GM18526 (cell line): ENCODE data around the gene SFI1.
A peak's percentile ranks its signal among the peaks of the same experiment; 100 is the strongest.

Source experiments
- POLR2A ChIP-seq: IDR thresholded peaks from 3 replicates; pipeline ENCODE4 v1.6.1; 2011; ENCODE audit not compliant: insufficient read length; ENCODE audit errors: extremely low read depth

Gene SFI1, protein sequence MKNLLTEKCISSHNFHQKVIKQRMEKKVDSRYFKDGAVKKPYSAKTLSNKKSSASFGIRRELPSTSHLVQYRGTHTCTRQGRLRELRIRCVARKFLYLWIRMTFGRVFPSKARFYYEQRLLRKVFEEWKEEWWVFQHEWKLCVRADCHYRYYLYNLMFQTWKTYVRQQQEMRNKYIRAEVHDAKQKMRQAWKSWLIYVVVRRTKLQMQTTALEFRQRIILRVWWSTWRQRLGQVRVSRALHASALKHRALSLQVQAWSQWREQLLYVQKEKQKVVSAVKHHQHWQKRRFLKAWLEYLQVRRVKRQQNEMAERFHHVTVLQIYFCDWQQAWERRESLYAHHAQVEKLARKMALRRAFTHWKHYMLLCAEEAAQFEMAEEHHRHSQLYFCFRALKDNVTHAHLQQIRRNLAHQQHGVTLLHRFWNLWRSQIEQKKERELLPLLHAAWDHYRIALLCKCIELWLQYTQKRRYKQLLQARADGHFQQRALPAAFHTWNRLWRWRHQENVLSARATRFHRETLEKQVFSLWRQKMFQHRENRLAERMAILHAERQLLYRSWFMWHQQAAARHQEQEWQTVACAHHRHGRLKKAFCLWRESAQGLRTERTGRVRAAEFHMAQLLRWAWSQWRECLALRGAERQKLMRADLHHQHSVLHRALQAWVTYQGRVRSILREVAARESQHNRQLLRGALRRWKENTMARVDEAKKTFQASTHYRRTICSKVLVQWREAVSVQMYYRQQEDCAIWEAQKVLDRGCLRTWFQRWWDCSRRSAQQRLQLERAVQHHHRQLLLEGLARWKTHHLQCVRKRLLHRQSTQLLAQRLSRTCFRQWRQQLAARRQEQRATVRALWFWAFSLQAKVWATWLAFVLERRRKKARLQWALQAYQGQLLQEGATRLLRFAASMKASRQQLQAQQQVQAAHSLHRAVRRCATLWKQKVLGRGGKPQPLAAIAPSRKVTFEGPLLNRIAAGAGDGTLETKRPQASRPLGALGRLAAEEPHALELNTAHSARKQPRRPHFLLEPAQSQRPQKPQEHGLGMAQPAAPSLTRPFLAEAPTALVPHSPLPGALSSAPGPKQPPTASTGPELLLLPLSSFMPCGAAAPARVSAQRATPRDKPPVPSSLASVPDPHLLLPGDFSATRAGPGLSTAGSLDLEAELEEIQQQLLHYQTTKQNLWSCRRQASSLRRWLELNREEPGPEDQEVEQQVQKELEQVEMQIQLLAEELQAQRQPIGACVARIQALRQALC

DNA sequence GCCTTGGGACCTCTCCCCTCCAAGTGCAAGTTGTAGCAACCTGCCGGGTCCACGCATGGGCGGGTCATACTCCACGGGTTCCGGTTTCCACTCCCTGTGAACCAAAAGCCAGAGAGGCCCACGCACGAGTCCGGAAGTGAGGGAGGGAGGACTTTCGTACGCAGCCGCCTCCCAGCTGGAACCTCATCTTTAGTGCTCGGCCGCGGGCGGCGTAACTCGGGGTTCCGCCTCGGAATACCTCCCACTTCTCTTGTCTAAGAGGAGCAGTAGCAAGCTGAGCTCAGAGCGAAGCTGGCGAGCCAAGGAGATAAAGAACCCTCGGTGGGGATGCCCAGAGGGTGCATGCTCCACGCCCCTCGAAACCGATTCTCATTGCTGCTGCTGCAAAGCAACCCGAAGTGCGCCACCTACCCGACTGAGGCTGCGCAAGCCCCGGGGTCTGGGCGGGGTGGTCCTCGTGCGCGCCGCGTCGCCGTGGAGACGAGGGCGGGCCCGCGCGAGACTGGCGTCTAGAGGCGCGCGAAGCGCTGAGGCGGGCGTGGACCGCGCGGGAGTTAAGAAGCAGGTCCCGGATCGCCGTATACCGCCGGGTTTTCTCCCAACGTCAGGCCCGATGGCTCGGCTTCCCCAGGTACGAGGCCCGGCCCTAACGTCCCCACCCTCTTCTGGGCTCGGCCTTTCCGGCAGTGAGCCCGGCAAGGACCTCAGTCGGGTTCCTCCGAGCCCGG lies at the start of gene SFI1:
SFI1 (plus strand) TSS at position 530 of the 728 bp plus-strand sequence. CDS start 11,749 bp downstream, outside the sequence.
- TF ChIP-seq POLR2A, result peak; percentile 69

DNA sequence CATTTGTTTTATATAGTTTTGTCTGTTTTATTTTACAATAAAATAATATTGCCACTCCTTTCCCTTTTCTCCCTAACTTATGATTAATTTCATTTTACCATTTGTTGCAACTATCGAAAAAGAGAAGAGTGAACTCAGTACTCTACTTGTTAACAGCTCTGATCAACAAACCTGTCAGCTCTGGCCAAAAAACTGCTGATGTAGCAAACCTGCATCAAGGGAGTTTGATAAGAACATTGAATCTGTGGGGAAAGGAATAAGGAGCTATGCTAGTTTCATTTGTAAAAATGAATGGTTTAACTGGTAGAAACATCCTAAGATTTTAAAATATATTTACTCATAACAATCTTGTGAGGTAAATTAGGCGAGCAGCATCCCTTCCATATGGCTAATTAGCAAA lies 49.6 kb upstream of the SFI1 start:
- TF ChIP-seq POLR2A, result no peak

DNA sequence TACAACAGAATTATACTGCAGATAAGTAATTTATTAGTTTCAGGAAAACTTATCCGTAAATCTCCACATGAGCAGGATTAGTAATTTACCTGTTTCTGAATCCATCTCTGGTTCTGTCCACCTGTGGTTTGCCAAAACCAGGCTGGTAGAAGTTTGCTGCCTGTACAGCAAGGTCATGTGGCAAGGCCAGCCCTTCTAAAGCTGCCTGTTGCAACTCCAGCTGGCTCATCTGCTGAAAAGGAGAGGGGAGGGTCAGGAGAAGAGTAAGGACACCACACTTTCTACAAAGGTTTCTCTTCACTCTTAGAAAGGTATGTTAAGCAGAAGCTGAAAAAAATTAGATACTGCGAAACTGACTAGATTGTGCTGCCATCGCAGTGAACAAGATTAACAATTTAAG lies 49.0 kb upstream of the SFI1 start:
- no peak for TF ChIP-seq POLR2A

DNA sequence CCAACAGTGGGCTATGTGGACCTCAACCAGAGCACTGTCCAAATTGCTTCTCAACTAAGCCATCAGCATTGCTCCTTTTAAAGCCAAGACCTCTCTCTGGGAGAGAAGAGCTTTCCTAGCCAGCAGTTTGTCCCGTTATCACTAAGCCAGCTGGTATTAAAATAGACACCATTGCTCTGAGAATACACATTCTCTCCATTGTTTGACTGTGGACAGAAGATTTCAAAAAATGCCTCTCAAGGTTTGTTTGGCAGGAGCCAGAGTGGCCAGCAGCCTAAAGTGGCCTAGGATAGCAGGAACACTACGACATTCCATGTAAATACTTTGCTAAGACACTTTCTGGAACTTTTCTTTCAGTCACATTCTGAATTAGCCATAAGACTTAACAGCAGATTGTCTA lies 48.0 kb upstream of the SFI1 start:
- no peak for TF ChIP-seq POLR2A

DNA sequence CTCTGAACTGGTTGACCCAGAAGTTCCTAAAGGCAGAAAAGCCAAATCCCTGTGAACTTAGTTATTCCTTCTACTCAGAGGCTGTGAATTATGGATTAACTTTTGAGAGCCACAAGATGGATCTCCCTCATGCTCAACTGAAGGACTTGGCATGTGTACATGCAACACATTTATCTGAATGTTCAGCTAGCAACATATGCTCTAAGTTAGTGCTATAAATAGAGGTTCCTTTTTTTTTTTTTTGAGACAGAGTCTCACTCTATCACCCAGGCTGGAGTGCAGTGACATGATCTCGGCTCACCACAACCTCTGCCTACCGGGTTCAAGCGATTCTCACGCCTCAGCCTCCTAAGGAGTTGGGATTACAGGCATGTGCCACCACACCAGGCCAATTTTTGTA lies 46.8 kb upstream of the SFI1 start:
- no peak for TF ChIP-seq POLR2A

DNA sequence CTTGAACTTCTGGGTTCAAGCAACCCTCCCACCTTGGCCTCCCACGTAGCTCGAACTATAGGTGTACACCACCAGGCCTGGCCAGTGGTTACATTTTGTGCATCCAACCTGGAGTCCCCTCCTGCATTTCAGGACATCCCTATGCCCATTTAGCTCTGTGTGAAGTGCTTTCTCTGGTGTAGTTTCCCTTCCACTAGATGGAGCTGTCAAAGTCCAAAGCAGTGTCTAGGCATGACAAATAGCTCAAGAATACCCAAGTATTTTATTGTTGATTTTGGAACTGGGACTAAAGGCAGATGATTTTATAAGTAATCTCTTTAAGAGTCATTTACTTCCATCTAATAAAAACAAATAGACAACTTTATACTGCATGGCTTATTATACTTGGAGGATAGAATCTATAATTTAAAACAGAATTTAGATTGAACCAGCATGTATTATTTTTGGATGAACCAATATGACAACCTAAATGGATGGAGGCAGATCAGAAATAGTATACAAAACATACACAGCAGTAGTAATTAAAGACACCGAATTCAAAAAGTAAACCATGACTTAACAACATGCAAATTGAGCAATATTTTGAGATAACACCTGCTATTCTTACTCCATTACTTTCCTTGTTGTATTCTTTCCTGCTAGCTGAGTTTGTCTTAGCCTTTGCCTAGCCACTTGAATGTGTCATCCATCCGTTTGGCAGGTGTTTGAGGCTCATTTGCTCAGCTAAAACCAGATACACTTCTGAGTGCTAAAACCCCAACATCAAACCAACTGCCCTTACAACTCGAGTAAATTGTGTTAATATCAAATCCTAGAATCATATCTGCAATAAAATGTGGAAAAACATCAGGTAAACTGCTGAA lies 44.4 kb upstream of the SFI1 start:
- TF ChIP-seq POLR2A, result no peak

DNA sequence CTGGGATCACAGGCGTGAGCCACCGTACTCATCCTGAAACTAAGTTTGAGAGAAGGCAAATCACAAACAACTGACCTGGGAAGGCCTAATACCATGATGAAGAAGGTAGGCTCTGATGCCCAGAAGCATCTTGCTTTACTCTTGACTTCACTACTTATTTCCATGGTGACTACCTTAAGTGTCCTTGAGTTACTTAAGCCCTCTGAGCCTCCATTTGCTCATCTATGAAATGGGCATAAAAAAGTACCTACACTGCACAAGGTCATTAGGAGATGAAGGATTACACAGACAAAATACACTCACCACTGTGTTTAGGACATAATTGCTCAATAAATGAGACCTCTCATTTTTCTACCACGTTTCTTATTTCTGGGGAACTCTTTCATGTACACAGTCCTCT lies 34.6 kb upstream of the SFI1 start:
- TF ChIP-seq POLR2A, result no peak

DNA sequence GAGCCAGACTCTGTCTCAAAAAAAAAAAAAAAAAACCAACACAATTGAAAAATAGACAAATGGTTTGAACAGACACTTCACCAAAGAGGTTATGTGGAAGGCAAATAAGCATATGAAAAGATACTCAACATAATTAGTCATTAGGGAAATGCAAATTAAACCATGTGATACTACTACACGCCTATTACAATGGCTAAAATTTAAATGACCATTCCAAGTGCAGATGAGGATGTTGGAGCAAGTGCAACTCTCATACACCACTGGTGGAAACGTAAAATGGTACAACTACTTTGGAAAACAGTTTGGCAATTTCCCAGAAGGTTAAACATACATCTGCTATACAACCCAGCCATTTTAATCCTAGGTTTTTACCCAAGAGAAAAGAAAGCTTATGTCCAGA lies 31.0 kb upstream of the SFI1 start:
- TF ChIP-seq POLR2A, result no peak

DNA sequence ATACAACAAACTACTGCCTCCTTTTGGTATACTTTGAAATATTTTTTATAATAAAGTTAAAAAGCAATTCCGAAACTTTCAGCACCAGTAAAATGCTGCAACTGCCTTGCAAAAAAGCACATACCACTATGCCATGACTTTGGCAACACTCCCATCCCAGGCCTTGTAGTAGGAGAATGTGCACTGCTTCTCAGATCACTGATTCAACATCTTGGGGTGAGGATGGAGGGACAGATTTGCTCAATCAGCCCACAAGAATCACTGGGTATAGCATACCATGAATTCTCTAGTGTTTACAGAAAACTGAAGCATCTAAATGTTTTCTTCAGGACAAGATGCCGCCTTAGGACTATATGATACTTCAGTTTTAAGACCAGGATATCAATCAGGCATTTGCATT lies 21.6 kb upstream of the SFI1 start:
- TF ChIP-seq POLR2A, result no peak

DNA sequence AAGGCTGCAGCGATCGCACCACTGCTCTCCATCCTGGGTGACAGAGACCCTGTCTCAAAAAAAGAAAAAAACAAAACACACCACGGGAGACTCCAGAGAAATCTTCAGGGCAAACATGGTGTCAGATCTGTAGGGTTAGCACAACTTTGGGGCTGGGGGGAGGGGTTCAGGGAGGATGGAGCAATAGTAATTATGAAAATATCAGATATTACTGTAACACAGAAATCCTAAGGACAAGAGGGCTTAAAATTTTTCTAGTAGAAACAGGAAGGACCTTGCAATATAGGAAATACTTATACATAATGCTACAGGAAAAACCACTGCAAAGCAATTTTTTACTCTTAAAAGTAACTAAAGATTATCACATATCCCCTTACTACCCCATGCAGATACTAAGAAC lies 20.5 kb upstream of the SFI1 start:
- TF ChIP-seq POLR2A, result no peak

DNA sequence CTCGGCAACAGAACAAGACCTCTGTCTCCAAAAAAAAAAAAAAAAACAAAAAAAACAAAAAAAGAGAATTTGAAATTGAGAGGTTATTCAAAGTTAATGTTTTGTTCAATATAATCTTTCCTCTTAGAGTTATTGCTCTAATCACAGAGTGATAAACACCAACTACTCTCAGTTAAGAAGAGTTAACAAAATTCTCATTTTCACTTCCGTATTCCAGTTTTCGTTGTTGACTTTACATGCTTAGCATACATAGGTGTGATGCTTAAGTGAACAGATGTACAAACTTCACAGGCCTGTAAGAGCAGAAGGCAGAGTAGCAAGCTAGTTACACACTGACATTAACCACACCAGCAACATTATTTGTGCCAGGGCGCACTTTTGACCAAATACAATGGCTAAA lies 19.0 kb upstream of the SFI1 start:
- TF ChIP-seq POLR2A, result no peak

DNA sequence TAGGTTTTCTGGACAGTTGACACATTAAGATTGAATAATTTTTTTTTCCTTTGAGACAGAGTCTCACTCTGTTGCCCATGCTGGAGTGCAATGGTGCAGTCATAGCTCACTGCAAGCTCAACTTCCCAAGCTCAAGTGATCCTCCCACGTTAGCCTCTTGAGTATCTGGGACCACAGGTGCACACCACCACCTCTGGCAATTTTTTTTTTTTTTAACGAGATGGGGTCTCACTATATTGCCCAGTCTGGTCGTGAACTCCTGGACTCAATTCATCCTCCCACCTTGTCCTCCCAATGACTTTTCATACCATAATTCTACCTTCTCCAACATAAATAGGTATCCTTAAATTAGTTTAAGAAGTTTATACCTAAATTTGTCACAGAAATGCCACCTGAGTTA lies 15.2 kb upstream of the SFI1 start:
- TF ChIP-seq POLR2A, result no peak

DNA sequence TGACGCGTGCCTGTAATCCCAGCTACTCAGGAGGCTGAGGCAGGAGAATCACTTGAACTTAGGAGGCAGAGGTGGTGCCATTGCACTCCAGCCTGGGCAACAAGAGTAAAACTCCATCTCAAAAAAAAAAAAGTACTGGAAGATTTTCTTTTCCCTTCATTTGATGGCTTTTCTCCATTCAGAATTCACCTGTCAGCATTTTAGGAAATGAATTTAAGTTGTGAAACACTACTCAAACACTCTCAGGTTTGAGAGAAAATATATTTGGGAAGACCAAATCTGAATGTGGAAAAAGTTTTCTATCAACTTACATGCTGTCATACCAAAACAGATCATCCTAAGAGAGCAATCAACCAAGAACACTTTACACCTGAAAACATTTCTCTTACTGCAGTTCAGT lies 9.4 kb upstream of the SFI1 start:
- TF ChIP-seq POLR2A, result no peak

DNA sequence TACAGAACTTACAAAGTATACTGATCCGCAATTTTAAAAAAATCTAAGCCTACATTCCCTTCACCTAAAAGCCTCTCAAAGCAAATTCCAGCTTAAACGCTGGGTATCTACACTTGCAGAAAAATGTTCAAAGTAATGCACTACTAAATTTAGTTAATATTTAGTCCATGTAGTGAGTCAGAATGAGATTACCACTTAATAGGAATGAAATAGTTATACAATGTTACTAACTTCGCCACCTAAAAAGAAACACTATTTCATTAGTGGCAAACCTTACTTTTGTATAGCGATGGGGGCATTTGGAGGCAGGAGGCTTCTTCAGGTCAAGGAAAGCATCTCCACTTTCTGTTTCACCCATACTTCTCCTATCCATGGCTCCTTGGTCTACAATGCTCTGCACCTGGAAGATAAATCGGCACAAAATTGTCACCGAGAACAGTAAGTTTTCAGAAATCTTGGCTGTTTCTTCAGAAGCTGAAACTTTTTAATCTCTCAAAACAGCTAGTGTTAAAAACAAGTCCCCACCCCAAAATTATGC lies 7.9 kb upstream of the SFI1 start:
- no peak for TF ChIP-seq POLR2A
